ENCODE measurements around the gene CCNY. TPM values are rescaled to one million over a fixed set of nuclear protein-coding genes. Genes with fewer than 3 reads are reported as not detected.

The CCNY gene
- total and polyA plus RNA-seq, 9 donors, result 28.3 to 87.0 (median 60.9) TPM

GRCh38 chr10:35569836-35570235, 233.5 kb downstream of the CCNY start:
- no peak for DNase-seq
- 88 to 89% (median 88%) methylated on average over 4 of the region's 4 CpGs for WGBS, 3 donors
- Histone ChIP-seq H3K27ac (no peak overlapping the region), H3K4me3 (no peak overlapping the region), H3K27me3 (no peaks in the 10 kb centered on the region), H3K9me3 (no peaks in the 10 kb centered on the region), H3K4me1 (ENCODE audit: insufficient read depth) (no peaks in the 10 kb centered on the region), H3K36me3 (no peaks in the 10 kb centered on the region)
- intact Hi-C loops (cut with DNase I), result loop anchor here in 2 of 4 donors (10.0 kb wide), 3 partner anchors 235 to 455 kb away; partner anchors contain the start of gene CCNY (in 1 of the 2)
- TF ChIP-seq EP300 (IDR thresholded peaks at IDR 0.05), result no peak
- no peak for TF ChIP-seq CTCF (IDR thresholded peaks at IDR 0.05)
- no peak for TF ChIP-seq POLR2A (IDR thresholded peaks at IDR 0.05)

- H3K27me3 ChIP-seq, result no peaks in the 10 kb centered on the region
- H3K4me1 ChIP-seq (ENCODE audit: insufficient read depth), result no peaks in the 10 kb centered on the region
- TF ChIP-seq CTCF (IDR thresholded peaks at IDR 0.05), result no peak
- TF ChIP-seq EP300 (IDR thresholded peaks at IDR 0.05), result no peak
- no peak for TF ChIP-seq POLR2A (IDR thresholded peaks at IDR 0.05)
- intact Hi-C loops (cut with DNase I), result no loop called here
- no peak overlapping the region for H3K27ac ChIP-seq
- H3K9me3 ChIP-seq, result no peaks in the 10 kb centered on the region
- no peak overlapping the region for H3K4me3 ChIP-seq
- WGBS, 3 donors, result 85 to 97% (median 93%) methylated on average over 1 of the region's 1 CpG
- H3K36me3 ChIP-seq, result no peaks in the 10 kb centered on the region
- DNase-seq, result no peak
These were observed 234.1 kb downstream of the CCNY start for GRCh38 chr10:35570397-35570796.

GRCh38 chr10:35572583-35572982, 236.3 kb downstream of the CCNY start:
- Histone ChIP-seq H3K4me1 (ENCODE audit: insufficient read depth) (no peaks in the 10 kb centered on the region), H3K9me3 (no peaks in the 10 kb centered on the region), H3K4me3 (no peak overlapping the region), H3K36me3 (no peaks in the 10 kb centered on the region), H3K27me3 (no peaks in the 10 kb centered on the region), H3K27ac (no peak overlapping the region)
- WGBS, 3 donors, result 95 to 100% (median 98%) methylated on average over 1 of the region's 1 CpG
- TF ChIP-seq CTCF (IDR thresholded peaks at IDR 0.05), result no peak
- TF ChIP-seq EP300 (IDR thresholded peaks at IDR 0.05), result no peak
- TF ChIP-seq POLR2A (IDR thresholded peaks at IDR 0.05), result no peak
- intact Hi-C loops (cut with DNase I), result no loop called here
- no peak for DNase-seq

GRCh38 chr10:35573796-35574195, 237.5 kb downstream of the CCNY start:
- Histone ChIP-seq H3K4me3 (no peak overlapping the region), H3K27me3 (no peaks in the 10 kb centered on the region), H3K4me1 (ENCODE audit: insufficient read depth) (no peaks in the 10 kb centered on the region), H3K36me3 (no peaks in the 10 kb centered on the region), H3K27ac (no peak overlapping the region), H3K9me3 (no peaks in the 10 kb centered on the region)
- 96 to 100% (median 100%) methylated on average over 1 of the region's 1 CpG for WGBS, 3 donors
- intact Hi-C loops (cut with DNase I), result no loop called here
- TF ChIP-seq CTCF (IDR thresholded peaks at IDR 0.05) (no peak), EP300 (IDR thresholded peaks at IDR 0.05) (no peak), POLR2A (IDR thresholded peaks at IDR 0.05) (no peak)
- no peak for DNase-seq
